ENCODE measurements around the gene MARCKSL1. TPM values are rescaled to one million over a fixed set of nuclear protein-coding genes. Genes with fewer than 3 reads are reported as not detected.
A peak's percentile ranks its signal among the peaks of the same experiment; 100 is the strongest.

MARCKSL1 gene, protein sequence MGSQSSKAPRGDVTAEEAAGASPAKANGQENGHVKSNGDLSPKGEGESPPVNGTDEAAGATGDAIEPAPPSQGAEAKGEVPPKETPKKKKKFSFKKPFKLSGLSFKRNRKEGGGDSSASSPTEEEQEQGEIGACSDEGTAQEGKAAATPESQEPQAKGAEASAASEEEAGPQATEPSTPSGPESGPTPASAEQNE
- total RNA-seq = 30.9 and 32.4 TPM in 2 replicates

DNA sequence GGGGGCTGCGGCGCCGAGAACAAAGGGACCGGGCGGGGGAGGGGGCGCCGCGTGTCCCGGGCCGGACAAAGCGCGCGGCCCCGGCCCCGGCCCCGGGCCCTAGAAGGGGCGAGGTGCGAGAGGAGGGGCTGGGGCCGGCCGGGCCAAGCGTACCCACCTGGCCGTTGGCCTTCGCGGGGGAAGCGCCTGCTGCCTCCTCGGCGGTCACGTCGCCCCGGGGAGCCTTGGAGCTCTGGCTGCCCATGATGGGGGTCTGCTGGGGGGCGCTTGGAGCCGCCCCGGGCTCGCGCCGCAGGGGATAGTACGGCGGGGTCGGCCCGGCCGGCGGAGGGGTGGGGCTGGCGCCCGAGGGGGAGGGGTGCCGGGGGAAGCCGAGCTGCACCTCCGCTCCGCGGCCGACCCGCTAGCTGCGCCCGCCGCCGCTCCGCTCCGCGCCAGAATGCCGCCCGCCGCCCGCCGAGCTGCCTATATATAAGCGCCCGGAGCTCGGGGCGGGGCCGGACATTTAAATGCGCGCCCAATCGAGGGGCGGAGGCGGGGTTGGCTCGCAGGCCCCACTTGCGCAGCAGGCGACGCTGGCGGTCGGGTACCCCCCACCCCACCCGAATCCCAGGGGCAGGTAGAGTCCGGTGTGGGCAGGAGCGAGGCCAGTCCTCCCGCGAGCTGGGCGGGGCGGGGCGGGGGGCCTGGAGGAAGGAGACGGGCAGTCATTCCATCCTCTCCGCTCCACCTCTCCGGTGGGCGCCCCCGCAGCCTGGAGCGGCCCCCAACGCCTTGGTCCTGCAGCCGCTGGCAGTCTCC is at the start of gene MARCKSL1:
Gene MARCKSL1, minus strand, starts transcription at position 444 of the 801 bp plus-strand sequence. Its CDS starts 200 bp downstream, at position 244.
- peak; percentile 70 for DNase-seq (ENCODE audit: low read depth)
- TF ChIP-seq, protein P1, sequence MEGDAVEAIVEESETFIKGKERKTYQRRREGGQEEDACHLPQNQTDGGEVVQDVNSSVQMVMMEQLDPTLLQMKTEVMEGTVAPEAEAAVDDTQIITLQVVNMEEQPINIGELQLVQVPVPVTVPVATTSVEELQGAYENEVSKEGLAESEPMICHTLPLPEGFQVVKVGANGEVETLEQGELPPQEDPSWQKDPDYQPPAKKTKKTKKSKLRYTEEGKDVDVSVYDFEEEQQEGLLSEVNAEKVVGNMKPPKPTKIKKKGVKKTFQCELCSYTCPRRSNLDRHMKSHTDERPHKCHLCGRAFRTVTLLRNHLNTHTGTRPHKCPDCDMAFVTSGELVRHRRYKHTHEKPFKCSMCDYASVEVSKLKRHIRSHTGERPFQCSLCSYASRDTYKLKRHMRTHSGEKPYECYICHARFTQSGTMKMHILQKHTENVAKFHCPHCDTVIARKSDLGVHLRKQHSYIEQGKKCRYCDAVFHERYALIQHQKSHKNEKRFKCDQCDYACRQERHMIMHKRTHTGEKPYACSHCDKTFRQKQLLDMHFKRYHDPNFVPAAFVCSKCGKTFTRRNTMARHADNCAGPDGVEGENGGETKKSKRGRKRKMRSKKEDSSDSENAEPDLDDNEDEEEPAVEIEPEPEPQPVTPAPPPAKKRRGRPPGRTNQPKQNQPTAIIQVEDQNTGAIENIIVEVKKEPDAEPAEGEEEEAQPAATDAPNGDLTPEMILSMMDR (IDR thresholded peaks at IDR 0.05; ENCODE audit: insufficient read depth, low read depth, low read length) = no peak
- peak within 1 kb of the TSS; percentile 72 for H3K4me3 ChIP-seq (ENCODE audit: low read depth, low read length)

DNA sequence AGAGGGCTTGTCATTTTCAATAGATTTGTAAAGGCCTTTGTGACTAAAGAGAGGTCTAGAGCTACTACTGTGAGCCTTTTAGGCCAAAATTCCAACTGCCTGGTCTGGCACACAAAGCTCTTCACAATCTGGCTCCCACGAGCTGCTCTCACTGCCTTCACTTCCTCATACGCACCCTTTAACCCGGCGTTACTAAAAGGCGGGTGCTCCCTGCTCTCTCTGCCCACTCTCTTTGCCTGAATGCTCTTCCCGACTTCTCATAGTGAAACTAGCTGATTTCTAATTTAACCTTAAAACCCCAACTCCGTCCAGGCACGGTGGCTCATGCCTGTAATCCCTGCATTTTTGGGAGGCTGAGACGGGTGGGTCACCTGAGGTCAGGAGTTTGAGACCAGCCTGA is 44.0 kb upstream of the MARCKSL1 start:
- DNase-seq (ENCODE audit: low read depth) = no peak
- H3K4me3 ChIP-seq (ENCODE audit: low read depth, low read length) = no peak overlapping the region
- TF ChIP-seq, protein P1 (IDR thresholded peaks at IDR 0.05; ENCODE audit: insufficient read depth, low read depth, low read length) = no peak

DNA sequence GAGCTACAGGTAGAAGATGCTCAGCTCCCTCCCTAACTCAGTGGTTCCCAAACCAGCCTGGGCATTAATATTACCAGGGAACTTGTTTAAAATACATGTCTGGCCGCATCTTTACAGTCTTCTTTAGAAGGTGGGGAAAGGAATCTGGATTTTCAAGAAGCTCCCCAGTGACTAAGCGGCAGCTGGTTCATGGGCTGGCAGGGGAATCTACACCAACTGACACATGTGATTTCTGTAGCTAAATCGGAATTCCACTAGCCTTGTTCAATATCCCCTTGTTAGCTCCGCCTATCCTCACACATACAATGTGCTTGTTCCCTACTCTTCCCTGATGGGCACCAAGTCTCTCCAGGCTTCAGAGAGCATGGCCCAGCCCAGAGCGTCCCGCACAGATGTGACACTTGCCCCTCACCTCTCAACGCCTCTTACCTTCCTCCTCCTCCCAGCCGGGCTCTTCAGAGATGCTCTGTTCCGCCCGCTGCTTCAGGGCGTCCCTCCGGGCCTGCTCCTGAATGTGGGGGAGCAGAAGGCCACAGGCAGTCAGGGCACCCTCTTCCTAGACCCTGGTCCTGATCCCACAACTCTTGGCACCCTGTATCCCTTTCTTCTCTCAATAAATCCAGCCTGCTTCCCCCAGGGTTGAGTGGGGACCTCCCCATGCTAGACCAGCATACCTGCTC is 41.6 kb upstream of the MARCKSL1 start:
- no peak for DNase-seq (ENCODE audit: low read depth)
- H3K4me3 ChIP-seq (ENCODE audit: low read depth, low read length) = no peak overlapping the region
- TF ChIP-seq, protein P1 (IDR thresholded peaks at IDR 0.05; ENCODE audit: insufficient read depth, low read depth, low read length) = no peak

DNA sequence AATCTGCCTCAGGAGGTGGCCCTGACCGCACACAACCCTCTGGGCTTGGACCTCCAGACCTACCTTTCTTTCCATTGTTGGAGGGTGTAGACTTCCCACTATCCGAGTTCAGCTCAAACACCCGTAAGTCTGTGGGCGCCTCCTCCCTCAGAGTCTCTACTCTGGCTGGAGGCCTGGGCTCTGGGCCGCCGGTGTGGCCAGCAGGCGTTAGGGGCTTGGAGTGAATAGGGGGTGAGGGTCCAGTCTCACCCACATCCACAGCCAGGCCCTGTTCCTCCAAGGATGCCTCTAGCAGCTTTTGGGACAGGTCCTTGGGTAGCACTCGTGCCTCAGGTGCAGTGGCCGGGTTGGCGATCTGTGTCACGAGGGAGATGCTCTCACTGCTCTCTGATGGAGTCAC is 40.2 kb upstream of the MARCKSL1 start:
- TF ChIP-seq, protein P1 (IDR thresholded peaks at IDR 0.05; ENCODE audit: insufficient read depth, low read depth, low read length) = no peak
- no peak overlapping the region for H3K4me3 ChIP-seq (ENCODE audit: low read depth, low read length)
- no peak for DNase-seq (ENCODE audit: low read depth)

DNA sequence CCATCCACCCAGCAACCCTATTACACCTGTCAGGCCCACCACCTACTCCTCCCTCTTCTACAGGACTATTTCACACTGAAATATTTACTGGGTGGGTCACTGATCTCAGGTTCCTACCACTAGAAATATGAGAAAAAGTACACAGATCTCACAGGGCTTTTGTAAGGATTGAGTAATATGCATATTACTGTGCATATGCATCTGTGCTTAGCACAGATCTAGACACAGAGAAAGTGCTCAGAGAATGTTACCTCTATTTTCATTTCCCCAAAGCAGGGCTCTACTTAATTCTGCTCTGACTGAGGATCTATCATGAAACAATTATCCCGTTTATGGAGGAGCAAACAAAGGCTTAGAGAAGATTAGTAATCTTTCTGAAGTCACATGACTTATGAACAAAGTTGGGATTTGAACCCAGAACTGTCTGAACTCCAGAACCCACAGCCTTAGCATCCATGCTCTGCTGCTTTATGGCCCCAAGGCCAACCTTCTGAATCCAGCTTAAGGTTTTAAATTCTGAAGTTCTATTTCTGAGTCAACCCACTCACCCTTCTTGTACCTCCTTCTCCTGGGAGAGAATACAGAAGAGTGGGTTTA is 38.1 kb upstream of the MARCKSL1 start:
- H3K4me3 ChIP-seq (ENCODE audit: low read depth, low read length) = no peak overlapping the region
- TF ChIP-seq, protein P1 (IDR thresholded peaks at IDR 0.05; ENCODE audit: insufficient read depth, low read depth, low read length) = no peak
- DNase-seq (ENCODE audit: low read depth) = no peak

DNA sequence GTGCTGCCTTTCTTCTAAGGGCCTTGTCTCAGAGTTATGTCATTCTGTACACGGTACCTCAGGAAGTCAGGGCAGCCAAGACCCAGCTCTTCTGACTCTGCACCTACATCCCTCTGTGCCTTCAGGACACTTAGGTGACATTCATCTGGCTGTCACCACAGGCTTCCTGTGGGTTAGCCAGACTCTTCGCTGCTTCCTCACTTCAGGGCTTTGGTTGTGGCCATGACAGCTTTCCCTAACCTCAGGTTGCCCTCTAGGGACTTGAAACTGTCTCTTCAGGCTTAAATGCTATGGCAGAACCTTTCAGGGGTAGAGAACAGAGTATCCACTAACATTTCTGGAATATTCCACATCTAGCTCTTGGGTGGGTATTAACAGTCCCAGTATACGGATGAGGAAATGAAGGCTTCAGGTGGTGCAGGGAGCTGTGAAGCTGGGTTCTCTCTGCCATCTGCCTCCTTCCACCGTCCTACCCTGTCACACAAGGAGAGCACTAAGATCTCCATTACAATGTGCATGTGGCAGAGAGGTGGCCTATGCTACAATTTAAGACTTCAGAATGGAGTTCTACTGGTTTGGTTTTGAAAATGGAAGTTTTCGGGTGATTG is 36.2 kb upstream of the MARCKSL1 start:
- DNase-seq (ENCODE audit: low read depth) = no peak
- no peak overlapping the region for H3K4me3 ChIP-seq (ENCODE audit: low read depth, low read length)
- TF ChIP-seq, protein P1 (IDR thresholded peaks at IDR 0.05; ENCODE audit: insufficient read depth, low read depth, low read length) = peak; percentile 20
